Gastroesophageal sphincter (tissue), 4 donors: Measurements from ENCODE around the gene GATC. TPM values are rescaled to one million over a fixed set of nuclear protein-coding genes. Genes with fewer than 3 reads are reported as not detected.

Experiments used
- ATAC-seq: fragments of 150-250 bp; one replicate; pipeline ENCODE4 v1.9.1; 2016; ENCODE audit warnings: mild to moderate bottlenecking, moderate library complexity
- H3K27ac ChIP-seq, 4 donors: fragments of 200-600 bp; sonication (generic) in 3 of 4; 1 replicate in 3 of 4; 2 replicates in 1 of 4; pipeline ENCODE4 v1.5.1; 2016 to 2019
- H3K27me3 ChIP-seq: fragments of 200-600 bp; sonication (generic); one replicate; pipeline ENCODE4 v1.5.1; 2019
- H3K36me3 ChIP-seq, 2 donors: fragments of 200-600 bp; sonication (generic); one replicate each; pipeline ENCODE4 v1.5.1; 2019; ENCODE audit warnings: control low read depth in 1 of 2
- H3K4me1 ChIP-seq, 3 donors: fragments of 200-600 bp; sonication (generic); 1 replicate in 2 of 3; 2 replicates in 1 of 3; pipeline ENCODE4 v1.5.1; 2016 to 2019; ENCODE audit warnings: control low read depth in 2 of 3
- H3K4me3 ChIP-seq, 2 donors: fragments of 200-600 bp; sonication (generic); one replicate each; pipeline ENCODE4 v1.5.1; 2019; ENCODE audit warnings: mild to moderate bottlenecking in 1 of 2, moderate library complexity in 1 of 2
- H3K9me3 ChIP-seq, 3 donors: fragments of 200-600 bp; sonication (generic); one replicate each; pipeline ENCODE4 v1.5.1; 2017 to 2019; ENCODE audit warnings: control low read depth in 2 of 3
- EP300 ChIP-seq: sonication (generic); formaldehyde crosslinking; IDR thresholded peaks from one replicate; pipeline ENCODE4 v1.6.1; 2017; ENCODE audit warnings: antibody characterized with exemption, mild to moderate bottlenecking
- POLR2A ChIP-seq, 2 donors: fragments of 450-650 bp; IDR thresholded peaks; one replicate each; pipeline ENCODE4 v1.6.1; 2017; ENCODE audit warnings: antibody characterized with exemption in 2 of 2, mild to moderate bottlenecking in 2 of 2, moderate library complexity in 1 of 2
- POLR2AphosphoS5 ChIP-seq: sonication (generic); formaldehyde crosslinking; IDR thresholded peaks from one replicate; pipeline ENCODE4 v1.6.1; 2017; ENCODE audit warnings: antibody characterized with exemption
- WGBS, 2 donors: methylation state at CpG; one replicate each; pipeline ENCODE4 v1.1.5; 2018; ENCODE audit warnings: low coverage in 1 of 2; 5-methylcytosine and 5-hydroxymethylcytosine counted together
- total RNA-seq, 4 donors: library from RNA; depleted of rRNA; stranded (reverse); fragments of >200 nt; gene quantifications; one replicate each; pipeline ENCODE4 v1.1.0, GENCODE V29; 2016
- TF ChIP-seq, protein P1 (sequence below), 4 experiments: fragments of 200-600 bp in 2 of 4; fragments of 450-650 bp in 2 of 4; sonication (generic) in 1 of 4; IDR thresholded peaks; one replicate each; pipeline ENCODE4 v1.5.1; 2017 to 2019; ENCODE audit warnings: antibody characterized with exemption in 4 of 4, mild to moderate bottlenecking in 2 of 4, moderate library complexity in 2 of 4

The GATC gene
- total RNA-seq, 4 donors from 2014 or later, result 20.0 to 26.0 (median 23.2) TPM

DNA sequence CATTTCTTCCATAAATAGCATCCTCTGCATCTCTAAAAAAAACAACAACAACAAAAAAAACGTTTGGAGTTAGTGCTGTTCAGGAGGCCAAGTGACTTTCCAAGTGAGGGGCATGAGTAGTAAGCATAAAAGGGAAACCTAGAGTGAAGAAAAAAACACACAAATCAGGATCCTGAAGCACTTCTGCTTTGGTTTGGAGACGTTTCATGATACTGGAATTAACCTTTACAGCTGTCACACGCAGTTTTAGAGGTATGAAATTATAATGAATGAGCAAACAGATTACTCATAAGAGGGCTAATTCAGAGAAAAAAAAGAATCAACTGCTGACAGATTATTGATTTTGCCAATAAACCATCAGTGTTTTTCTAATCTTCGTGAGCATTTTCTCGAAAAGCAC lies 19.5 kb downstream of the GATC start:
- peaks cover 4 to 63% of the 10 kb centered on the region in 2 donors for H3K36me3 ChIP-seq
- whole genome bisulfite sequencing, 2 donors, result 36 to 53% methylated on average over 4 to 5 of the region's 5 CpGs

DNA sequence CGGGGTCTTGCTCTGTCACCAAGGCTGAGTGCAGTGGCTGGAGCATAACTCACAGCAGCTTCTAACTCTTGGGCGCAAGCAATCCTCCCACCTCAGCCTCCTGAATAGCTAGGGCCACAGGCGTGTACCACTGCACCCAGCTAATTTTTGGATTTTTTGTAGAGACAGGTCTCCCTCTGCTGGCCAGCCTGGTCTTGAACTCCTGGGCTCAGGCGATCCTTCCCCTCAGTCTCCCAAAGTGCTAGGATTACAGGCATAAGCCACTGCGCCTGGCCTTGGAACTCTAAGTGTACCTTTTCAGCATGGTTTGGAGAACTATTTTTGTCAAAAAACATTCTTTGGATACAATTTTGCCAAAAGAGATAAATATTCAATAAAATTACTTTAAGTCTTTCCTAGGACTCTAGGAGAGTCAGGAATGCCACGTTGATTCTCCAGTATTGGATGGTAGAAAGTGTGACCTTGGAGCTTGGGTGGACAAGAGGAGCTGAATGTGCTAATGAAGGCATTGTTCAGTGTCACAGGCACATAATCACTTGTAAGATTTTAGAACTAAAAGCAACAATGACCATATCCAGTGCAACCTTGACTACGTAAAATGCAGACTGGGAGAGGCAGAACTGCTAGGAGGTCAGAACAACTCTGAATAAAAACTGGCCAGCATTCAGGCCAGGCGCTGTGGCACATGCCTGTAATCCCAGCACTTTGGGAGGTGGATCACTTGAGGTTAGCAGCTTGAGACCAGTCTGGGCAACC lies 20.5 kb downstream of the GATC start:
- H3K36me3 ChIP-seq, result peaks cover 4 to 53% of the 10 kb centered on the region in 2 donors
- no peak overlapping the region for H3K4me3 ChIP-seq
- H3K9me3 ChIP-seq, result no peaks in the 10 kb centered on the region
- H3K27me3 ChIP-seq, result no peaks in the 10 kb centered on the region
- ATAC-seq, result no peak
- H3K27ac ChIP-seq, result no peak overlapping the region
- H3K4me1 ChIP-seq, result peaks cover 0 to 54% (median 25%) of the 10 kb centered on the region in 3 donors
- 44 to 48% methylated on average over 8 of the region's 8 CpGs for WGBS, 2 donors
- TF ChIP-seq POLR2A (IDR thresholded peaks at IDR 0.05), result no peak
- TF ChIP-seq, protein P1, sequence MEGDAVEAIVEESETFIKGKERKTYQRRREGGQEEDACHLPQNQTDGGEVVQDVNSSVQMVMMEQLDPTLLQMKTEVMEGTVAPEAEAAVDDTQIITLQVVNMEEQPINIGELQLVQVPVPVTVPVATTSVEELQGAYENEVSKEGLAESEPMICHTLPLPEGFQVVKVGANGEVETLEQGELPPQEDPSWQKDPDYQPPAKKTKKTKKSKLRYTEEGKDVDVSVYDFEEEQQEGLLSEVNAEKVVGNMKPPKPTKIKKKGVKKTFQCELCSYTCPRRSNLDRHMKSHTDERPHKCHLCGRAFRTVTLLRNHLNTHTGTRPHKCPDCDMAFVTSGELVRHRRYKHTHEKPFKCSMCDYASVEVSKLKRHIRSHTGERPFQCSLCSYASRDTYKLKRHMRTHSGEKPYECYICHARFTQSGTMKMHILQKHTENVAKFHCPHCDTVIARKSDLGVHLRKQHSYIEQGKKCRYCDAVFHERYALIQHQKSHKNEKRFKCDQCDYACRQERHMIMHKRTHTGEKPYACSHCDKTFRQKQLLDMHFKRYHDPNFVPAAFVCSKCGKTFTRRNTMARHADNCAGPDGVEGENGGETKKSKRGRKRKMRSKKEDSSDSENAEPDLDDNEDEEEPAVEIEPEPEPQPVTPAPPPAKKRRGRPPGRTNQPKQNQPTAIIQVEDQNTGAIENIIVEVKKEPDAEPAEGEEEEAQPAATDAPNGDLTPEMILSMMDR (IDR thresholded peaks at IDR 0.05), result peak; percentile 19 to 58 (median 42)

More for the DNA sequence above, 19.5 kb downstream of the GATC start:
- no peak for ATAC-seq
- Histone ChIP-seq H3K27me3 (no peaks in the 10 kb centered on the region), H3K4me3 (no peak overlapping the region), H3K27ac (no peak overlapping the region), H3K9me3 (no peaks in the 10 kb centered on the region), H3K4me1 (peaks cover 0 to 44% (median 25%) of the 10 kb centered on the region in 3 donors)
- TF ChIP-seq EP300 (no peak), POLR2A (IDR thresholded peaks at IDR 0.05) (no peak), POLR2AphosphoS5 (no peak)
- TF ChIP-seq, protein P1 (IDR thresholded peaks at IDR 0.05), result no peak

DNA sequence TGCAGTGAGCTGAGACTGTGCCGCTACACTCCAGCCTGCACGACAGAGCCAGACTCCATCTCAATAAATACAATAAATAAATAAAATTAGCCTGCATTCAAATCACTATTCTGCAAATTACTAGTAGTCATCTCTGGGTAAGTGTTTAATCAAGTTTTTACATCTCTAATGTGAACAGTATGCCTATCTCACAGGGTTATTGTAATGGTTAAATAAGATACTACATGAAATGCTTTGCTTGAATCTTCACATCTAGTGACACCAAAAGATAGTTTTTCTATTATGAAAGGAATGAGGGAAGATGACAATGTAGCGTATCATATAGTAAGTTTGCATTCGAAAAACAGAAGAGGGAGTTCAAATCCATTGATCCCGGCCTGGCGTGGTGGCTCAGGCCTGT lies 21.2 kb downstream of the GATC start:
- H3K36me3 ChIP-seq, result peaks cover 0 to 46% of the 10 kb centered on the region in 2 donors
- H3K4me3 ChIP-seq, result no peak overlapping the region
- H3K27me3 ChIP-seq, result no peaks in the 10 kb centered on the region
- no peak overlapping the region for H3K27ac ChIP-seq
- no peaks in the 10 kb centered on the region for H3K9me3 ChIP-seq
- no peak for ATAC-seq
- H3K4me1 ChIP-seq, result peaks cover 0 to 56% (median 25%) of the 10 kb centered on the region in 3 donors
- TF ChIP-seq POLR2A (IDR thresholded peaks at IDR 0.05) (no peak), POLR2AphosphoS5 (no peak)
- TF ChIP-seq, protein P1 (IDR thresholded peaks at IDR 0.05), result no peak
- 83 to 93% methylated on average over 5 to 6 of the region's 6 CpGs for WGBS, 2 donors

DNA sequence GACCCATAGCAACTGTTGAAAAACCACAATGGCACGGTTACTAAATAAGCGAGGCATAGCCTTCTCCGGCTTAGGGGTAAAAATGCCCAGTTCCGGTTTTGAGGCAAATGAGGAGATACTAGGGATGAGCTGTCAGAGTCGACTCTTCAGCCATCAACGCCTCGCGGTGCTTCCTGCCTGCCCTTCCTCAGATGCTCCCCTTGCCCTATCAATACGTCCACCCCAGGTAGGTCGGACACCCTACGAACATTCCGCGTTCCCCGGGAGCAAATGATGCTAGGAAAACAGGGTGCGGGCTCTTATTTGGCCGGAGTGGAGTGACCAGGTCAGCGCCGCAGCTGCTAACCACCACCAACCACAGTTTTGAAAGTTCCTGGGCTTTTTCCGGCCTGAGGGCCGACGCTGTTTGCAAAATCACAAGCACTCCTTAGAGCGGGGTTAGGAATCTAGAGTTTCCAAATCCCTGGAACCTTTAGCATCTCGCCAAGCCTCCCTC lies 22.1 kb downstream of the GATC start:
- Histone ChIP-seq H3K9me3 (no peaks in the 10 kb centered on the region), H3K36me3 (peaks cover 0 to 36% of the 10 kb centered on the region in 2 donors), H3K4me3 (peak overlapping the region; percentile 83 to 86), H3K27ac (peak overlapping the region; percentile 82 to 96 (median 92)), H3K4me1 (peaks cover 0 to 56% (median 25%) of the 10 kb centered on the region in 3 donors), H3K27me3 (no peaks in the 10 kb centered on the region)
- ATAC-seq, result peak; percentile 5
- TF ChIP-seq, protein P1 (IDR thresholded peaks at IDR 0.05), result no peak
- TF ChIP-seq POLR2A (IDR thresholded peaks at IDR 0.05) (no peak), EP300 (no peak), POLR2AphosphoS5 (no peak)
- 2 to 4% methylated on average over 8 of the region's 23 CpGs for whole genome bisulfite sequencing, 2 donors
